ENCODE data around the gene RPL6.
A peak's percentile ranks its signal among the peaks of the same experiment; 100 is the strongest.
"Not testable (repeated sequence)": the region's sequence is repeated elsewhere in the genome, so short reads cannot be mapped to it uniquely, and the experiment has no call there.

RPL6 gene

DNA sequence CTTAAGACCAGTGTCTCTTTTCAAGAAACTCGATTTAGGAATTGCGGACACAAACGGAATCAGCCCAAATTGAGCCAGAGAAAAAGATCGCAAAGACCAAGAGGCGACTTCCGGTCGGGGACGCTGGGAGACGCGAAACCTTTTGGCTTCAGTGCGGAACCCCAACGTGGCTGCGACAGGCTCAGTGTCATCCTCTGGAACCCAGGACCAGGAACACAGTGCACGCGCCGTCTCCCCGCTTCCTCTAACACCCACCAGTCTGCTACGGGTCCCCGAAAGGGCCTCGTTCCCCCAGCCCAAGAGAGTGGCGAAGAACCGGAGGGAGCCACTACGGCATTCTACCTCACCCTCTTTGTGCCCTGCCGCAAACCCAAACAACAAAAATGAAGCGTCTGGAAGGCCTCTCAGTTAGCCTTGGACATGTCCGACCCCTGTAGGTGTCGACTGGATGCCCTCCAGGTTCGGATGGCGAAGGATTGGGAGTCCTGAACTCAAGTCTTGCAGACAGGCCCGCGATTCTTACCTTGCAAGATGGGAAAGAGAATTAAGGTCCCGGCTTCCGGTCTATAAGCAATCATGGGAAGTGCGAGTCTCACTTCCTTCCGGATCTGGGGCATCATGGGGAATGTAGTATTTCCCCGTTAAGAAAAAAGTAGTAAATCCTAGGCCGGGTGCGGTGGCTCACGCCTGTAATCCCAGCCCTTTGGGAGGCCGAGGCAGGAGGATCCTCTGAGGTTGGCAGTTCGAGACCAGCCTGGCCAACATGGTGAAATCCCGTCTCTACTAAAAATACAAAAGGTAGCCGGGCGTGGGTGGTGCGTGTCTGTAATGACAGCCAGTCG is at the start of gene RPL6:
RPL6 (minus strand) TSS at position 542 of the 842 bp plus-strand sequence. CDS start 949 bp downstream, outside the sequence.
- peak; percentile 37 to 66 (median 53) for DNase-seq (ENCODE audit: low read depth in 4 of 4, low spot score in 1 of 4)

DNA sequence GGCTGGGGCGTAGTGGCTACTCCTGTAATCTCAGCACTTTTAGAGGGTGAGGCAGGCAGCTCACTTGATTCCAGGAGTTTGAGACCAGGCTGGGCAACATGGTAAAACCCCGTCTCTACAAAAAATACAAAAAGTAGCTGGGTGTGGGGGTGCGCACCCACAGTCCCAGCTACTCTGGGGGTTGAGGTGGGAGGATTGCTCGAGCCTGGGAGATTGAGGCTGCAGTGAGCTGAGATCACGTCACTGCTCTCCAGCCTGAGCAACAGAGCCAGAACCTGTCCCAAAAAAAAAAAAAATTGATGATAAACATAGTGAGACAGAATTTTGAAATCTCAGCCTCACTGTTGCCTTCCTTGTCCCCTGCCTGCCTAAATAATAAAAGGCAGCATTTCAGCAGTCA is 49.3 kb upstream of the RPL6 start:
- no peak for DNase-seq (ENCODE audit: low read depth in 4 of 4, low spot score in 1 of 4)

DNA sequence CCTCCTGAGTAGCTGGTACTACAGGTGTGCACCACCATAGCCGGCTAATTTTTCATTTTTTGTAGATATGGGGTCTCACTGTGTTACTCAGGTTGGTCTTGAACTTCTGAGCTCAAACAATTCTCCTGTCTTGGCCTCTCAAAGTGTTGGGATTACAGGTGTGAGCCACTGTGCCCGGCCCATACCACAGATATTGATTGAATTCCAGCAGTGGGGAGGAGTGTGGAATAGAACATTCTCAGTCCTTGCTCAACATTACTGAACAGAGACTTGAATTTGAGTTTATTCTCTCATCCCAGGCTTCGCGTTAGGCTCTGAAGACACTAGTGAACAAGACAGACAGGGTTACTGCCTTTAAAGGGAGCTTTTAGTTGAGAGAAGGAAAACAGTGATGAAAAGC is 48.9 kb upstream of the RPL6 start:
- no peak for DNase-seq (ENCODE audit: low read depth in 4 of 4, low spot score in 1 of 4)

DNA sequence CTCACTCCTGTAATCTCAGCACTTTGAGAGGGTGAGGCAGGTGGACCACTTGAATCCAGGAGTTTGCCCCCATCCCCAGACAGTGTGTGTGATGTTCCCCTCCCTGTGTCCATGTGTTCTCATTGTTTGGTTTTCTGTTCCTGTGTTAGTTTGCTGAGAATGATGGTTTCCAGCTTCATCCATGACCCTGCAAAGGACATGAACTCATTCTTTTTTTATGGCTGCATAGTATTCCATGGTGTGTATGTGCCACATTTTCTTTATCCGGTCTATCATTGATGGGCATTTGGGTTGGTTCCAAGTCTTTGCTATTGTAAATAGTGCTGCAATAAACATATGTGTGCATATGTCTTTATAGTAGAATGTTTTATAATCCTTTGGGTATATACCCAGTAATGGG is 47.7 kb upstream of the RPL6 start:
- not testable (repeated sequence) for DNase-seq (ENCODE audit: low read depth in 4 of 4, low spot score in 1 of 4)

DNA sequence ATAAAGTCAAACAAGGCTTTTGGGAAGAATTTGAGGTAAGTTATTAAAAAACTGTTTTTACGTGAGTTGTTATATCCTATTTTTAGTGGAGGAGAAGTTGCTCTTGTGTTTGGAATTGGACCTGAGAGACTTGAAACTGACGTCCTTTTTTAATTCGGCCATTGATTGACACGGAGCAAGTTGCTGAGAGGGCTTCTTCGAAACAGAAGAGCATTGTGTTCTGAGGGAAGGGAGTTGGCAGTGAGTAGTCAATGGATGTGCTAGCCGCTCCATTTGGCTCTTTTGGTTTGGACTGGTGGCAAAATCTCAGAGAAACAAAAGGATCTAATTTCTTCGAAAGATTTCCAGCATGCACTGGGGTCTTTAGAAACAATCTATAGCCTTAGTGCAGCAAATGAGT is 46.6 kb upstream of the RPL6 start:
- no peak for DNase-seq (ENCODE audit: low read depth in 4 of 4, low spot score in 1 of 4)

DNA sequence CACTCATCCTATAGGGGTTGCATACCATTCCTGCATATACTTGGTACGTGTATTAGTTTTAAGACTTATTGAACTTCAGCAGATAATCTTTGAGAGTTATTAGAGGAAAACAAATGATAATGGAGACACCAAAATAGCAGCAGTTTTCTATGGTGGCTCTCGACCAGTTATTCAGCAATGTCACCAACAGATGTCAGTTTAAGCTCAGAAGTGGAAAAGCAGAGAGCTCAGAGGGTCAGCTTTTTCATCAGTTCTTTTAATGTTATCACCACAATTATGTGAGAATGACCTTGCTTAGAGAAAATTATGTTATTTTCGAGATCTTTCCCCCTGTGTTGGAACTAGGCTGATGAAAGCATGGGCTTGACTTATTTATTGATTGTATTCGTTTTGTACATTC is 41.3 kb upstream of the RPL6 start:
- DNase-seq (ENCODE audit: low read depth in 4 of 4, low spot score in 1 of 4): no peak

DNA sequence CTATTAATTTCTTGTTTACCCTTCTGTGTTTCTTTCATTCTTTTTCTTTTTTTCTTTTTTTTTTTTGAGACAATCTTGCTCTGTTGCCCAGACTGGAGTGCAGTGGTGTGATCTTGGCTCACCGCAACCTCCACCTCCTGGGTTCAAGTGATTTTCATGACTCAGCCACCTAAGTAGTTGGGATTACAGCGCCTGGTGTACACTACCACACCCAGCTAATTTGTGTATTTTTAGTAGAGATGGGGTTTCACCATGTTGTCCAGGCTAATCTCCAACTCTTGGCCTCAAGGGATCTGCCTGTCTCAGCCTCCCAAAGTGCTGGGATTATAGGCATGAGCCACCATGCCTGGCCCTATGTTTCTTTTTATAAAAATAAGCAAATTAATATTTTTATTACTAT is 38.8 kb upstream of the RPL6 start:
- DNase-seq (ENCODE audit: low read depth in 4 of 4, low spot score in 1 of 4): not testable (repeated sequence)

DNA sequence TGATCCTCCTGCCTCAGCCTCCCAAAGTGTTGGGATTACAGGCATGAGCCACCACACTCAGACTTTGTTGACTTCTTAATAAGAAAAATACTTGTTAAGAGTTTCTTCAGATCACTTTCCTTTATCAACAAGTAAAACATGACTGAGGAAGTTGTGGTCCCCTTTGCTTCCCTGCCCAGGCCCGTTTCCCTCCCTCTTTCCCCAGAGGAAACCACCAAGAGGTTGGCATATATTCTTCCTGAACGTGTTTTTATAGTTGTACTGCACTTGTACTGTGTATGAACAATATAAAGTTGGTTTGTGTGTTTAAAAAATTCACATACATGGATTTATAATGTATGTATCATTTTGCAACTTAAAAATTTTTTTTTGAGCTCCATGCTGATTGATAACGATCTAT is 37.7 kb upstream of the RPL6 start:
- DNase-seq (ENCODE audit: low read depth in 4 of 4, low spot score in 1 of 4): no peak

DNA sequence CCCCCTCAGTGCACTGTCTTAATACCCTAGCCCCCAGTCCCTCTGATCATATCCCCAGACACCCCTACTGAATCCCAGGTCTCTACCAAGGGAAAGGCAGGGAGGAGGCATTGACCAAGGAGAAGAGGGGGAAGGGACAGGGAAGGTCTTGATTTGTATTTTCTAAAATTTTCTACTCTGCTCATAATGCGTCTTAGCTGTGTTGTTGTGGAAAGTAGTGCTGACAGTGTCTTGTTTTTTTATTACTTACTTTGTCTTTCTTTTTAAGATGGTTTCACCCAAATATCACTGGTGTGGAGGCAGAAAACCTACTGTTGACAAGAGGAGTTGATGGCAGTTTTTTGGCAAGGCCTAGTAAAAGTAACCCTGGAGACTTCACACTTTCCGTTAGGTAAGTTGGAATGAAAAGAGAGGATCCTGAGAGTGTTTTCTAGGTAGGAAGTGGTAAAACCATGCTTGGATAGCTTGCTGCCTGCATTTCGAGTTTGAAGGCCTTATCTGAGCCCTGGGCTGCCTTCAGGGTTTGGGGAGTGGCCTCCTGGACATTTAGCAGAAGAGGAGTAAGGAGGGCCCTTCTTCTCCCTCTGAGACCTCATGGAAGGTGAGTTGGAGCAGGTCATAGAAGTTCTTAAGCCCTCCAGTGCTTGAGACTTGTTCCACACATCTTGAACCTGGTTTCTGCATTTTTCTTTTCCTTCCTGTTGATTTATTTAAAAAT is 36.8 kb upstream of the RPL6 start:
- DNase-seq (ENCODE audit: low read depth in 4 of 4, low spot score in 1 of 4): no peak

DNA sequence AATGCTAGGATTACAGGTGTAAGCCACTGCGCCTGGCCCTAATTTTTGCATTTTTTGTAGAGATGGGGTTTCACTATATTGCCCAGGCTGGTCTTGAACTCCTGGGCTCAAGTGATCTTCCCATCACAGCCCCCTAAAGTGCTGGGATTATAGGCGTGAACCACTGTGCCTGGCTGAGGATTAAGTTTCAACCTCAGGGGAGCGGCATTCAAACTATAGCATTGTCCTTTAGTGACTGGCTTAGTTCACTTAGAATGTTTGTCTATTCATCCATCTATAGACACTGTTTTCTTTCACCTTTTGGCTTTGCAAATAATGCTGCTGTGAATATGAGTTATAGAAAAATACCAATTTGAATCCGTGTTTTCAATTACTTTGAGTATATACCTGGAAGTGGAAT is 34.5 kb upstream of the RPL6 start:
- DNase-seq (ENCODE audit: low read depth in 4 of 4, low spot score in 1 of 4): no peak

DNA sequence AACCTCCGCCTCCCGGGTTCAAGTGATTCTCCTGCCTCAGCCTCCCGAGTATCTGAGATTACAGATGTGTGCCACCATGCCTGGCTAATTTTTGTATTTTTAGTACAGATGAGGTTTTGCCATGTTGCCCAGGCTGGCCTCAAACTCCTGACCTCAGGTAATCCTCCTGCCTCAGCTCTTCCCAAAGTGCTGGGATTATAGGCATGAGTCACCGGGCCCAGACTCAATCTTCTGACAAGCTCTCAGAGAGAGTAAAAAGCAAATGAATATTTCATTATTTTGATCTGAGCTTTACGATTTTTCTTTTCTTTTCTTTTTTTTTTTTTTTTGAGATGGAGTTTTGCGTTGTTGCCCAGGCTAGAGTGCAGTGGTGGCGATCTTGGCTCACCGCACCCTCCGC is 31.2 kb upstream of the RPL6 start:
- not testable (repeated sequence) for DNase-seq (ENCODE audit: low read depth in 4 of 4, low spot score in 1 of 4)

DNA sequence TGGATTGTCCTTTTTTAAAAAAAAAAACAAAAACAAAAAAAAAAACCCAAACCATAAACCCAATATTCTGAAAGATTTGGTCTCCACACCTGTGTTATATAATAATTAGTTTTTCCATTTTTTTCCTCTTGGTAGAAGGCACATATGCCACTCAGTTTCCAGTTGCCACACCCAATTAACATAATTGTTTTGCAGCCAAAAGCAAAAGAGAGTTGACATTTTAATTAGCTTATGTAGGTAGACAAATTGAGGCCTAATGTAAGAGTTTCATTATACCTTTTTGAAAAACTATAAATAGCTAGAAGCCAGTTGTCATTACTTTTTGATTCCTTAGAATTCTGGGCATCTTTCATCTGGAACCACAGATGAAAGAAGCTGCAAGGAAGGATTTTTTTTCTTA is 30.4 kb upstream of the RPL6 start:
- no peak for DNase-seq (ENCODE audit: low read depth in 4 of 4, low spot score in 1 of 4)

DNA sequence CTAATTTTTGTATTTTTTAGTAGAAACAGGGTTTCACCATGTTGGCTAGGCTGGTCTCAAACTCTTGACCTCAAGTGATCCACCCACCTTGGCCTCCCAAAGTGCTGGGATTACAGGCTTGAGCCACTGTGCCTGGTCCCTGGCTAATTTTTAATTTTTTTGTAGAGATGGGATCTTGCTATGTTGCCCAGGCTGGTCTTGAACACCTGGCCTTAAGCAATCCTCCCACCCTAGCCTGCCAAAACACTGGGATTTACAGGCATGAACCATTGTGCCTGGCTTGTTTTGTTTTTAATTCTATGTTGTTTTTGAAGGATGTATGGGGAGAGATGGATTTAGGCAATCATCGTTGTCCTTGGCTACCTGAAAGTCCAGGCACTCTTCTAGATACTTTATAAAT is 29.2 kb upstream of the RPL6 start:
- DNase-seq (ENCODE audit: low read depth in 4 of 4, low spot score in 1 of 4): not testable (repeated sequence)

DNA sequence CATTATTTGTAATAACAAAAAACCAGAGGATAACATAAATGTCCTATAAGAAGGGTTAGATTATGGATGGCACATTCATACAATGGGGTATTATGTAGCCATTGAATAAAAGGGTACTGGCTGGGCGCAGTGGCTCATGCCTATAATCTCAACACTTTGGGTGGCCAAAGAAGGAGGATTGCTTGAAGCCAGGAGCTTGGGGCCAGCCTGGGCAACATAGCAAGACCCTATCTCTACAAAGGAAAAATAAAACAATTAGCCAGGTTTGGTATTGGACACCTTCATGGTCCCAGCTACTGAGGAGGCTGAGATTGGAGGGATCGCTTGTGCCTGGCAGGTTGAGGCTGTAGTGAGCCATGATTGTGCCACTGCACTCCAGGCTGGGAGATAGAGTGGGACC is 24.1 kb upstream of the RPL6 start:
- no peak for DNase-seq (ENCODE audit: low read depth in 4 of 4, low spot score in 1 of 4)

DNA sequence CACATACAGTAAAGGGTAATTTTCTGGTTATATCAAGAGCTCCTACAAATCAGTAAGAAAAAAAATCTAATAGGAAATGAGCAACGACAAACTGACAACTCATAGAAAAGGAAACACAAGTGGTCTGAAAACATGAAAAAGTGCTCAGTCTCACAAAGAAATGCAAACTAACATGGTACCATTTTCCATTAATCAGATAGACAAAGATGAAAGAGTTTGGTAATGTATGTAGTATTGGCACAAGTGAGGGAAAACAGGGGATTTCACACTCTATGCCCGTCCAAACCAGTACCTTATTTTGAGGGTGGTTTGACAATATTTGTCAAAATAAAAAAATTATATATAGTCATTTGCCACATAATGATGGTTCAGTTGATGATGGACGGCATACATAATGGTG is 22.6 kb upstream of the RPL6 start:
- no peak for DNase-seq (ENCODE audit: low read depth in 4 of 4, low spot score in 1 of 4)

DNA sequence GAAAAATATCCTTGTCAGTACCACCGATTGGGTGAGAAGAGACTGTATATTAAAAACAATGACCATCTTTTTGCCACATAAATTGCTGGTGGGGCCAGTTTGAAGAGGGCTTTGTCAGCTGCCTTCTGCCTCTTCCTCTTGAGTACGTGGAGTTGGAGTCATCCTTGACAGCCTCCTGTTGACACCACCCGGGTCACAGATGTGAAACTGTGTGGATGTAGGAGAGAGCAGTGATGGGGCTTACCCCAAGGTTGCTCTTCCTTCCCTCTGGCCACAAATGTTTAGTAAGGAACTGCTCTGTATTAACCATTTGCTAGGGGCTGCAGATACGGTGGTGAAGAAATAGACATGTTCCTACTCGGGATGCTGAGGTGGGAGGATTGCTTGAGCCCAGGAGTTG is 21.5 kb upstream of the RPL6 start:
- no peak for DNase-seq (ENCODE audit: low read depth in 4 of 4, low spot score in 1 of 4)

DNA sequence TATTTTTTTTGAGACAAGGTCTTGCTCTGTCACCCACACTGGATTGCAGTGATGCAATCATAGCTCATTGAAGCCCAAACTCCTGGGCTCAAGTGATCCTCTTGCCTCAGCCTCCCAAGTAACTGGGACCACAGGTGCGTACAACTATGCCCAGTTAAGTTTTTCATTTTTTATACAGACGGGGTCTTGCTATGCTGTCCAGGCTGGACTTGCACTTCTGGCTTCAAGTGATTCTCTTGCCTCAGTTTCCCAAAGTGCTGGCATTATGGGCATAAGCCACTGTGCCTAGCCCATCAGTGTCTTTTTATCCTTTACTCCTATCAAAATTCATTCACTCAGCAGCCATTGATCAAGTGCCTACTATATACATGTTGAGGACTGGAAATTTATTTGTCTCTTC is 18.4 kb upstream of the RPL6 start:
- DNase-seq (ENCODE audit: low read depth in 4 of 4, low spot score in 1 of 4): no peak

DNA sequence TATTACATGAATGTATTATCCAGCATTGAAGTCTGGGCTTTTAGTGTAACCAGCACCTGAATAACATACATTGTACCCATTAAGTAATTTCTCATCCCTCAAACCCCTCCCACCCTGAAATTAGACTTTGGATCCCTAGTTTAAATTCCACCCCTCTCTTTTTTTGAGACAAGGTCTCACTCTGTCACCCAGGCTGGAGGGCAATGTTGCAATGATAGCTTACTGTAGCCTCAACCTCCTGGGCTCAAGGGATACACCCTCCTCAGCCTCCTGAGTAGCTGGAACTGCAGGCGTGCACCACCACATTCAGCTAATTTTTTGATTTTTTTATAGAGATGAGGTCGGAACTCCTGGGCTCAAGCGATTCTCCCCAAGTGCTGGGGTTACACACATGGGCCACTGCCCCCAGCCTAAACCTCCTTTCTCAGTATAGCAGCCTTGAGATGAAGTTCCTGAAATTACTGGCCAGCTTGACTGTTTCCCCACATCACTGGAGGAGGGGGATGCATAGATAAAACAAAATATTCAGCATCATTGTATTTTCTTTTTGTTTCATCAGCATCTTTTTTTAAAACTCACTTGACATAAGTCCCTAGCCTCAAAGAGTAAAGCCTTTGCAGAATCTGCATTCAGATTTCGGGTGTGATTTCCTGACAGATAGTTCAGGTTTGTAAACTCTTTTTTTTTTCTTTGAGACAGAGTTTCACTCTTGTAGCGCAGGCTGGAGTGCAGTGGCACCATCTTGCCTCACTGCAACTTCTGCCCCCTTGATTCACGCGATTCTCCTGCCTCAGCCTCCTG is 16.4 kb upstream of the RPL6 start:
- no peak for DNase-seq (ENCODE audit: low read depth in 4 of 4, low spot score in 1 of 4)

DNA sequence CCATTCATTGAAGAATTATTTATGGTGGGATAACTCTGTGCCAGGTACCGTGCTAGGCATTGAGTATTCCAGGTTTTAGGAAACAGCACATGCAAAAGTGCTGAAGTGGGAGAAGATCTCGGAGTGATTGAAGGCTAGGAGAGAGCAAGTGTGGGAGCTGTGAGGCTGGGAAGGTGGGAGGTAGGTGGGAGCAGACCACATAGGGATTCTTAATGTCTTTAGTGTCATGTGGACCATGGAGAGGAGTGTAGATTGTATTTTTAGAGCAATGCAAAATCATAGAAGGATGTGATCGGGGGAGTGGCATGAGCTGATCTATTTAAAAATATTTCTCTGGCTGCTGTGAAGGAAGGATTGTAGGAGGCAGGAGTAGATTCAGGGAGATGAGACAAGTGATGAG is 14.7 kb upstream of the RPL6 start:
- no peak for DNase-seq (ENCODE audit: low read depth in 4 of 4, low spot score in 1 of 4)

DNA sequence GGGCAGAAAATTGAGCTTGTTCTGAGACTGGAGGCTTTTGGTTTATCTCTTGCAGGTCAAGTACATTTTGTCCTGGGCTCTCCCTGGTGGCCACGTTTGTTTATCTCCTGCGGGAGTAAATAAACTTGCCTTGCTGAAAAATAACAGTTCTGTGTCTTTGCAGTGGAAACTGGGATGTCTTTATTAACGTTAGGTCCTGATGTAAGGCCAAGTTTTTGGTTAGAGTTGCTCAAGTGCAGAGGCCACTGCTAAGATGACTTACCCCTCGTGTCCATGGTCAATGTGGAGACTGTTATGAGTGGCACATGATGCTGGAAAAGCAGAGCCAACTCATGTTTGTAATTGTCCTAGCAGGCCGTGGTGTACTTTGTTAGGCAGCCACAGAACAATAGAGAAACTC is 13.1 kb upstream of the RPL6 start:
- DNase-seq (ENCODE audit: low read depth in 4 of 4, low spot score in 1 of 4): no peak

DNA sequence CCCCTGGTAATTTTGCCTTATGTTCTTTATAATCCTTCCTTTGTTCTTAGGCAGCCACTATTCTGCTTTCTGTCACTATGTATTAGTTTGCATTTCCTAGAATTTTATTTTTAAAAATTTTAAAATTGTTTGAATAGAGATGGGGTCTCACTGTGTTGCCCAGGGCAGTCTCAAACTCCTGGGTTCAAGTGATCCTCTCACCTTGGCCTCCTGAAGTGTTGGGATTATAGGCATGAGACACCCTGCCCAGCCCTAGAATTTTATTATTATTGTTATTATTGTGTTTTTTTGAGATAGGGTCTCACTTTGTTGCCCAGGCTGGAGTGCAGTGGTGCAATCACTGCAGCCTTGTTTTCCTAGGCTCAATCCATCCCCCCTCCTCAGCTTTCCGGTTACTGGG is 12.0 kb upstream of the RPL6 start:
- DNase-seq (ENCODE audit: low read depth in 4 of 4, low spot score in 1 of 4): no peak

DNA sequence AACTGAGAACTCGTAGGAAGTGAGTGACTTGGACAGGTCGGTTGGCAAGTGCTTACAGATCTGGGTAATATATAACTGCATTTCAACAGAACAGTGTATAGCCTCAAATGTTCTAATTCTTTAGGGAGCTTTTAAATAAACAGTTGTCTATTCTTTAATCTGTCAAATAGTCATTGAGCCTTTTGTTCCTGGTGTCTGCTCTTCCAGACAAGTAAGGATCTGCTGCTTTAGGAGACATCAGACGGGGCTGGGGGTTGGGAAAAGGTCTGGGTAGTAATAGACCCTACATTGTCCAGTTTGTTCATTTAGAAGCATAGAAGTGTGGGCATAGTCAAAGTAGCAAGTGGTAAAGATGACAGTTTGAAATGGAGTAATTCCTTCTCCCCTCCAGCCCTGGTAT is 11.3 kb upstream of the RPL6 start:
- DNase-seq (ENCODE audit: low read depth in 4 of 4, low spot score in 1 of 4): no peak
